HS-27A (cell line): Measurements from ENCODE around the gene CUL9.
A peak's percentile ranks its signal among the peaks of the same experiment; 100 is the strongest.
"Not testable (repeated sequence)": the region's sequence is repeated elsewhere in the genome, so short reads cannot be mapped to it uniquely, and the experiment has no call there.

Experiments
- DNase-seq: peaks from one replicate; pipeline ENCODE4 v3.0.0-alpha.2; 2012; ENCODE audit warnings: low read depth, missing footprints

Gene CUL9

GRCh38 chr6:43181942-43182860 lies at the start of gene CUL9:
CUL9 (plus strand) TSS chr6:43182196; CDS start chr6:43184311, 2,115 bp downstream.
- no peak for DNase-seq

GRCh38 chr6:43138267-43138666 lies 43.7 kb upstream of the CUL9 start:
- DNase-seq = no peak

- DNase-seq = not testable (repeated sequence)
Measured at GRCh38 chr6:43139973-43140372, 42.0 kb upstream of the CUL9 start.

- DNase-seq = no peak
Measured at GRCh38 chr6:43141644-43142043, 40.4 kb upstream of the CUL9 start.

- DNase-seq = no peak
Measured at GRCh38 chr6:43142101-43142500, 39.9 kb upstream of the CUL9 start.

- peak; percentile 57 for DNase-seq
Measured at GRCh38 chr6:43143235-43144128, 38.5 kb upstream of the CUL9 start.

- DNase-seq = no peak
Measured at GRCh38 chr6:43144879-43145278, 37.1 kb upstream of the CUL9 start.

- DNase-seq = no peak
Measured at GRCh38 chr6:43146261-43146660, 35.7 kb upstream of the CUL9 start.

GRCh38 chr6:43146709-43147688 lies 35.0 kb upstream of the CUL9 start:
- DNase-seq = no peak

GRCh38 chr6:43147691-43148477 lies 34.1 kb upstream of the CUL9 start:
- no peak for DNase-seq

GRCh38 chr6:43149265-43149664 lies 32.7 kb upstream of the CUL9 start:
- no peak for DNase-seq

- no peak for DNase-seq
Measured at GRCh38 chr6:43150051-43150751, 31.8 kb upstream of the CUL9 start.

GRCh38 chr6:43159599-43159998 lies 22.4 kb upstream of the CUL9 start:
- DNase-seq = no peak

- DNase-seq = no peak
Measured at GRCh38 chr6:43163899-43164298, 18.1 kb upstream of the CUL9 start.

GRCh38 chr6:43170417-43170930 lies 11.5 kb upstream of the CUL9 start:
- no peak for DNase-seq

GRCh38 chr6:43170931-43171706 lies 10.9 kb upstream of the CUL9 start, which contains the start of gene SRF:
SRF (plus strand) TSS chr6:43171269; CDS start chr6:43171657, 388 bp downstream.
- DNase-seq = peak; percentile 99

GRCh38 chr6:43171707-43172103 lies 10.3 kb upstream of the CUL9 start:
- no peak for DNase-seq

GRCh38 chr6:43172104-43173007 lies 9.6 kb upstream of the CUL9 start:
- DNase-seq = no peak
